ENCODE results near the gene SLC22A3. TPM values are rescaled to one million over a fixed set of nuclear protein-coding genes. Genes with fewer than 3 reads are reported as not detected.

Gene SLC22A3
- total RNA-seq, 2 experiments from 2014 or later: not detected

- ChIA-PET CTCF (ENCODE audit: unreplicated experiment) (no interaction called here), POLR2A (no interaction called here)
- Histone ChIP-seq H3K9me2 (ENCODE audit: insufficient read depth, low read length) (no peaks in the 10 kb centered on the region), H3K4me1 (ENCODE audit: insufficient read depth, low read length, poor library complexity, severe bottlenecking) (no peaks in the 10 kb centered on the region), H3K4me3 (ENCODE audit: low read depth, low read length, poor library complexity, severe bottlenecking) (no peak overlapping the region), H4K20me1 (ENCODE audit: insufficient read depth, low read length) (no peaks in the 10 kb centered on the region), H3K79me2 (ENCODE audit: insufficient read depth, low read depth, low read length) (no peaks in the 10 kb centered on the region), H3K9me3 (ENCODE audit: low read length) (no peaks in the 10 kb centered on the region), H2AFZ (ENCODE audit: low read length) (no peak overlapping the region), H3K27ac (ENCODE audit: low read depth, low read length, poor library complexity, severe bottlenecking) (no peak overlapping the region), H3K4me2 (ENCODE audit: low read length) (no peak overlapping the region), H3K36me3 (ENCODE audit: insufficient read depth, low read length) (no peaks in the 10 kb centered on the region)
- no peak for TF ChIP-seq CTCF (conservative IDR thresholded peaks at IDR 0.05; ENCODE audit: low read length)
- TF ChIP-seq EZH2phosphoT487 (IDR thresholded peaks at IDR 0.05; ENCODE audit: borderline replicate concordance, low read depth, low read length): no peak
- BruUV-seq (replicated peaks): no TSS peak
- no peak for DNase-seq (ENCODE audit: low spot score)
- intact Hi-C loops (cut with micrococcal nuclease; ENCODE audit: unreplicated experiment): no loop called here
These were observed 10.2 kb upstream of the SLC22A3 start for GRCh38 chr6:160337991-160338390.

DNA sequence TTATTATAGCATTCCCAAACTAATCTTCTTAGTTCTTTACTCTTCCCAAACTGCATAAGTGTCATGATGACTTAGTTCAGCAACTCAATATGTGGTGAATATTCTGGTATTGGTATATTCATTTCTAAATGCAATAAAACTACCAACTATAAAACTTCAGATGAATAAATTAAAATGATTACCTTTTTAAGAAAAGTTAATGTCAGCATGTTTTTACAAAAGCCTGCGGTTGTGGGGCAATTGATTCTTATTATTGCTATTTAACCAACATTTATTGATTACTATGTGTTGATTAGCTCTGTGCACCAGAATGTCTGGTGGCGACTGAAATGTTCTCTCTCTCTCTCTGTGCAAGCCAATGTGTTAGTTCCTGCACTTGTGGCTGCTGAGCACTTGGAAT, 5.0 kb upstream of the SLC22A3 start:
- Histone ChIP-seq H4K20me1 (ENCODE audit: insufficient read depth, low read length) (no peaks in the 10 kb centered on the region), H3K9me3 (ENCODE audit: low read length) (no peaks in the 10 kb centered on the region), H2AFZ (ENCODE audit: low read length) (no peak overlapping the region), H3K27ac (ENCODE audit: low read depth, low read length, poor library complexity, severe bottlenecking) (no peak overlapping the region), H3K79me2 (ENCODE audit: insufficient read depth, low read depth, low read length) (no peaks in the 10 kb centered on the region), H3K4me2 (ENCODE audit: low read length) (no peak overlapping the region), H3K4me3 (ENCODE audit: low read depth, low read length, poor library complexity, severe bottlenecking) (no peak overlapping the region), H3K36me3 (ENCODE audit: insufficient read depth, low read length) (no peaks in the 10 kb centered on the region), H3K9me2 (ENCODE audit: insufficient read depth, low read length) (no peaks in the 10 kb centered on the region), H3K4me1 (ENCODE audit: insufficient read depth, low read length, poor library complexity, severe bottlenecking) (no peaks in the 10 kb centered on the region)
- DNase-seq (ENCODE audit: low spot score): no peak
- no TSS peak for BruUV-seq (replicated peaks)
- no peak for TF ChIP-seq EZH2phosphoT487 (IDR thresholded peaks at IDR 0.05; ENCODE audit: borderline replicate concordance, low read depth, low read length)
- intact Hi-C loops (cut with micrococcal nuclease; ENCODE audit: unreplicated experiment): no loop called here
- ChIA-PET CTCF (ENCODE audit: unreplicated experiment) (no interaction called here), POLR2A (no interaction called here)

GRCh38 chr6:160344271-160344670, 3.9 kb upstream of the SLC22A3 start:
- no peak for DNase-seq (ENCODE audit: low spot score)
- Histone ChIP-seq H3K4me2 (ENCODE audit: low read length) (no peak overlapping the region), H3K4me3 (ENCODE audit: low read depth, low read length, poor library complexity, severe bottlenecking) (no peak overlapping the region), H3K79me2 (ENCODE audit: insufficient read depth, low read depth, low read length) (no peaks in the 10 kb centered on the region), H3K36me3 (ENCODE audit: insufficient read depth, low read length) (no peaks in the 10 kb centered on the region), H3K4me1 (ENCODE audit: insufficient read depth, low read length, poor library complexity, severe bottlenecking) (no peaks in the 10 kb centered on the region), H4K20me1 (ENCODE audit: insufficient read depth, low read length) (no peaks in the 10 kb centered on the region), H3K27ac (ENCODE audit: low read depth, low read length, poor library complexity, severe bottlenecking) (no peak overlapping the region), H3K9me2 (ENCODE audit: insufficient read depth, low read length) (no peaks in the 10 kb centered on the region), H2AFZ (ENCODE audit: low read length) (no peak overlapping the region), H3K9me3 (ENCODE audit: low read length) (no peaks in the 10 kb centered on the region)
- BruUV-seq (replicated peaks): no TSS peak
- POLR2A ChIA-PET: interaction anchor here (0.5 to 0.8 kb wide), 3 partner anchors 15 to 516 kb away, joined by 3 to 4 read pairs (median 3); no protein-coding TSS in a partner anchor
- CTCF ChIA-PET (ENCODE audit: unreplicated experiment): interaction anchor here (0.5 kb wide), 1 partner anchor 32 kb away, joined by 3 read pairs; no protein-coding TSS in a partner anchor
- TF ChIP-seq CTCF (conservative IDR thresholded peaks at IDR 0.05; ENCODE audit: low read length): no peak
- no peak for TF ChIP-seq EZH2phosphoT487 (IDR thresholded peaks at IDR 0.05; ENCODE audit: borderline replicate concordance, low read depth, low read length)
- intact Hi-C loops (cut with micrococcal nuclease; ENCODE audit: unreplicated experiment): no loop called here

Measured in OCI-LY7 (cell line).